Measurements from ENCODE around the gene CYTH3. TPM values are rescaled to one million over a fixed set of nuclear protein-coding genes. Genes with fewer than 3 reads are reported as not detected.

CYTH3 gene
- total RNA-seq, 1 experiment from 2014 or later = 16.7 TPM

DNA sequence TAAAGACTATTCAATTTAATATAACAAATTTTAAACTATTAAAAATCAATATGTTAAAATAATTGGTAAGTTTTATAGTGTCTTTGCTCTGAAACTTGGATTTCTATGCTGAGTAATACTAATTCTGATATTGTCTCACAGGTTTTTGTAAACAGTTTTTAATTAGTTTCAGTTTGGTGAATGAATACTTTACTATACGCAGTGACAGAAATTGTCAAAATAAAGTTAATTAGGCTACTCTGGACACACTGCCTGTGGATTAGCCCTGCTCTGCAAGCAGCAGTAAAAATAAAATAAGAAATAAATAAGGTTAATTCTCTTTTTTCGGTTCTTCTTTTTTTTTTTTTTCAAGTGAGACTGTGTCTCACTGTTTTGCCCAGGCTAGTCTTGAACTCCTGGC is 135.9 kb downstream of the CYTH3 start:
- no peaks in the 10 kb centered on the region for H3K27me3 ChIP-seq (ENCODE audit: insufficient read depth, low read length)
- no peak overlapping the region for H3K4me3 ChIP-seq (replicated peaks in 1 of 2; ENCODE audit: low read depth in 1 of 2, low read length in 2 of 2)
- DNase-seq (ENCODE audit: low read depth, low spot score) = no peak
- H3K9me3 ChIP-seq (ENCODE audit: control insufficient read depth in 1 of 2, insufficient read depth in 1 of 2, low read depth in 1 of 2, low read length in 2 of 2) = no peaks in the 10 kb centered on the region
- CTCF ChIA-PET = interaction anchor here (0.9 kb wide), 1 partner anchor 171 kb away, joined by 3 read pairs; no protein-coding TSS in a partner anchor
- BruUV-seq (replicated peaks) = no TSS peak
- POLR2A ChIA-PET = no interaction called here
- H2AFZ ChIP-seq (ENCODE audit: low read depth, low read length, poor library complexity, severe bottlenecking) = no peak overlapping the region
- no peaks in the 10 kb centered on the region for H3K9me2 ChIP-seq (ENCODE audit: insufficient read depth)
- RAD21 ChIA-PET (ENCODE audit: low non-redundant PET in 1 of 2, low total read pairs in 2 of 2, uncharacterized antibody in 2 of 2, unreplicated experiment in 2 of 2) = no interaction called here
- H3K79me2 ChIP-seq (ENCODE audit: insufficient read depth, low read length) = peaks cover 21% of the 10 kb centered on the region
- no peak for ATAC-seq
- H3K9ac ChIP-seq (ENCODE audit: low read length) = no peak overlapping the region
- H3K4me1 ChIP-seq (ENCODE audit: control insufficient read depth in 1 of 2, insufficient read depth in 2 of 2, low read length in 2 of 2) = no peaks in the 10 kb centered on the region
- TF ChIP-seq ZNF274 (IDR thresholded peaks at IDR 0.05; ENCODE audit: low read depth, low read length) (no peak), SP1 (IDR thresholded peaks at IDR 0.05; ENCODE audit: low read depth) (no peak), RAD21 (IDR thresholded peaks at IDR 0.05; ENCODE audit: low read depth) (no peak), EZH2 (IDR thresholded peaks at IDR 0.05) (no peak), SIN3A (IDR thresholded peaks at IDR 0.05; ENCODE audit: low read depth) (no peak), ELF1 (IDR thresholded peaks at IDR 0.05; ENCODE audit: borderline replicate concordance, low read depth) (no peak), ZFX (IDR thresholded peaks at IDR 0.05) (no peak), SRF (IDR thresholded peaks at IDR 0.05; ENCODE audit: low read depth) (no peak), CBX3 (IDR thresholded peaks at IDR 0.05; ENCODE audit: low read depth) (no peak)
- TF ChIP-seq, protein P1, sequence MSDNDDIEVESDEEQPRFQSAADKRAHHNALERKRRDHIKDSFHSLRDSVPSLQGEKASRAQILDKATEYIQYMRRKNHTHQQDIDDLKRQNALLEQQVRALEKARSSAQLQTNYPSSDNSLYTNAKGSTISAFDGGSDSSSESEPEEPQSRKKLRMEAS (IDR thresholded peaks at IDR 0.05) = no peak
- TF ChIP-seq, protein P2, sequence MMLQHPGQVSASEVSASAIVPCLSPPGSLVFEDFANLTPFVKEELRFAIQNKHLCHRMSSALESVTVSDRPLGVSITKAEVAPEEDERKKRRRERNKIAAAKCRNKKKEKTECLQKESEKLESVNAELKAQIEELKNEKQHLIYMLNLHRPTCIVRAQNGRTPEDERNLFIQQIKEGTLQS (IDR thresholded peaks at IDR 0.05) = no peak
- no peak overlapping the region for H3K4me2 ChIP-seq (ENCODE audit: low read length)
- intact Hi-C loops (cut with micrococcal nuclease) = no loop called here
- H3K36me3 ChIP-seq (ENCODE audit: control insufficient read depth in 1 of 2, insufficient read depth in 2 of 2, low read length in 2 of 2) = peaks cover 7 to 22% of the 10 kb centered on the region in 2 experiments
- H3K27ac ChIP-seq (ENCODE audit: low read depth, low read length) = no peak overlapping the region
- peaks cover 8% of the 10 kb centered on the region for H4K20me1 ChIP-seq (ENCODE audit: insufficient read depth)

DNA sequence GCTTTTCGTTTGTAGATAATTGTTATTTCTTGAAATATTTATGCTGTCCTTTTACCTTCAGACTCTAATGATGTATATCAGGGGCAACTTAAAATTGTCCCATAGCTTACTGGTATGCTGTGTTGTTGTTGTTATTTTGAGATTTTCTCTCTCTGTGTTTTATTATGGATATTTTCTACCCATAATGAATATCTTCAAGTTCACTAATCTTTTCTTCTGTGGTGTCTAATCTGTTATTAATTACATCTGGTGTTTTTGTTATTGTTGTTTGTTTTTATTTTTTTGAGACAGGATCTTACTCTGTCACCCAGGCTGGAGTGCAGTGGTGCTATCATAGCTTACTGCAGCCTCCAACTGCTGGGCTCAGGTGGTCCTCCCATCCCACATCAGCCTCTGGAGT is 139.2 kb downstream of the CYTH3 start:
- Histone ChIP-seq H3K9ac (ENCODE audit: low read length) (no peak overlapping the region), H3K27ac (ENCODE audit: low read depth, low read length) (no peak overlapping the region), H2AFZ (ENCODE audit: low read depth, low read length, poor library complexity, severe bottlenecking) (no peak overlapping the region), H3K9me2 (ENCODE audit: insufficient read depth) (no peaks in the 10 kb centered on the region), H3K4me3 (replicated peaks in 1 of 2; ENCODE audit: low read depth in 1 of 2, low read length in 2 of 2) (no peak overlapping the region), H3K9me3 (ENCODE audit: control insufficient read depth in 1 of 2, insufficient read depth in 1 of 2, low read depth in 1 of 2, low read length in 2 of 2) (no peaks in the 10 kb centered on the region), H3K27me3 (ENCODE audit: insufficient read depth, low read length) (no peaks in the 10 kb centered on the region), H4K20me1 (ENCODE audit: insufficient read depth) (peaks cover 3% of the 10 kb centered on the region; the same call in 1 of the 2 replicates), H3K4me1 (ENCODE audit: control insufficient read depth in 1 of 2, insufficient read depth in 2 of 2, low read length in 2 of 2) (no peaks in the 10 kb centered on the region), H3K79me2 (ENCODE audit: insufficient read depth, low read length) (peaks cover 38% of the 10 kb centered on the region), H3K4me2 (ENCODE audit: low read length) (no peak overlapping the region), H3K36me3 (ENCODE audit: control insufficient read depth in 1 of 2, insufficient read depth in 2 of 2, low read length in 2 of 2) (peaks cover 3 to 7% of the 10 kb centered on the region in 2 experiments; a peak in 2 of 4 replicates)
- intact Hi-C loops (cut with micrococcal nuclease) = no loop called here
- ATAC-seq (no peak), DNase-seq (ENCODE audit: low read depth, low spot score) (no peak)
- CTCF ChIA-PET = no interaction called here
- POLR2A ChIA-PET = no interaction called here
- TF ChIP-seq SP1 (IDR thresholded peaks at IDR 0.05; ENCODE audit: low read depth) = no peak
- TF ChIP-seq FOSL1 (IDR thresholded peaks at IDR 0.05; ENCODE audit: low read depth) = no peak
- no peak for TF ChIP-seq SRF (IDR thresholded peaks at IDR 0.05; ENCODE audit: low read depth)
- TF ChIP-seq, protein P3, sequence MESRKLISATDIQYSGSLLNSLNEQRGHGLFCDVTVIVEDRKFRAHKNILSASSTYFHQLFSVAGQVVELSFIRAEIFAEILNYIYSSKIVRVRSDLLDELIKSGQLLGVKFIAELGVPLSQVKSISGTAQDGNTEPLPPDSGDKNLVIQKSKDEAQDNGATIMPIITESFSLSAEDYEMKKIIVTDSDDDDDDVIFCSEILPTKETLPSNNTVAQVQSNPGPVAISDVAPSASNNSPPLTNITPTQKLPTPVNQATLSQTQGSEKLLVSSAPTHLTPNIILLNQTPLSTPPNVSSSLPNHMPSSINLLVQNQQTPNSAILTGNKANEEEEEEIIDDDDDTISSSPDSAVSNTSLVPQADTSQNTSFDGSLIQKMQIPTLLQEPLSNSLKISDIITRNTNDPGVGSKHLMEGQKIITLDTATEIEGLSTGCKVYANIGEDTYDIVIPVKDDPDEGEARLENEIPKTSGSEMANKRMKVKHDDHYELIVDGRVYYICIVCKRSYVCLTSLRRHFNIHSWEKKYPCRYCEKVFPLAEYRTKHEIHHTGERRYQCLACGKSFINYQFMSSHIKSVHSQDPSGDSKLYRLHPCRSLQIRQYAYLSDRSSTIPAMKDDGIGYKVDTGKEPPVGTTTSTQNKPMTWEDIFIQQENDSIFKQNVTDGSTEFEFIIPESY (IDR thresholded peaks at IDR 0.05; ENCODE audit: extremely low read depth, insufficient replicate concordance, low read length) = no peak
- no peak for TF ChIP-seq SIN3A (IDR thresholded peaks at IDR 0.05; ENCODE audit: low read depth)
- TF ChIP-seq POLR2AphosphoS5 (IDR thresholded peaks at IDR 0.05; ENCODE audit: low read depth, low read length) = no peak
- TF ChIP-seq CBX3 (IDR thresholded peaks at IDR 0.05; ENCODE audit: low read depth) = no peak
- TF ChIP-seq, protein P1 (IDR thresholded peaks at IDR 0.05) = no peak
- TF ChIP-seq YY1 (IDR thresholded peaks at IDR 0.05; ENCODE audit: extremely low read depth, insufficient replicate concordance, low read depth, low read length) = no peak
- no peak for TF ChIP-seq EZH2 (IDR thresholded peaks at IDR 0.05)
- no TSS peak for BruUV-seq (replicated peaks)
- RAD21 ChIA-PET (ENCODE audit: low non-redundant PET in 1 of 2, low total read pairs in 2 of 2, uncharacterized antibody in 2 of 2, unreplicated experiment in 2 of 2) = no interaction called here
